HL-60 (cell line): ENCODE measurements around the gene NDEL1.

Experiments used
- CTCF ChIP-seq: IDR thresholded peaks from one replicate; pipeline ENCODE4 v1.5.1; 2011; ENCODE audit warnings: low read length, control low read depth, inconsistent platforms; ENCODE audit not compliant: insufficient read depth
- GABPA ChIP-seq: IDR thresholded peaks from 2 replicates; pipeline ENCODE4 v1.6.1; 2012; ENCODE audit warnings: low read depth
- POLR2AphosphoS5 ChIP-seq: IDR thresholded peaks from 2 replicates; pipeline ENCODE4 v1.6.1; 2012; ENCODE audit warnings: low read depth

- no peak for TF ChIP-seq CTCF
- TF ChIP-seq POLR2AphosphoS5: no peak
- no peak for TF ChIP-seq GABPA
These were observed 6.0 kb downstream of the NDEL1 start for GRCh38 chr17:8441690-8442089.
